GM18511 (cell line): Measurements from ENCODE around the gene HDLBP.
"Not testable (repeated sequence)": the region's sequence is repeated elsewhere in the genome, so short reads cannot be mapped to it uniquely, and the experiment has no call there.

Experiments used
- ATAC-seq: cut with Tn5 transposase; IDR thresholded peaks from one replicate; pipeline ENCODE4 v1.9.1; 2021; ENCODE audit warnings: mild to moderate bottlenecking, moderate library complexity; ENCODE audit not compliant: unreplicated experiment

Gene HDLBP

GRCh38 chr2:241308832-241309500 lies 6.5 kb downstream of the HDLBP start:
- no peak for ATAC-seq

GRCh38 chr2:241308267-241308666 lies 7.2 kb downstream of the HDLBP start:
- ATAC-seq = no peak

GRCh38 chr2:241307055-241307454 lies 8.4 kb downstream of the HDLBP start:
- ATAC-seq = no peak

GRCh38 chr2:241304039-241304670 lies 11.3 kb downstream of the HDLBP start:
- no peak for ATAC-seq

- ATAC-seq = no peak
Measured at GRCh38 chr2:241302759-241303651, 12.5 kb downstream of the HDLBP start.

DNA sequence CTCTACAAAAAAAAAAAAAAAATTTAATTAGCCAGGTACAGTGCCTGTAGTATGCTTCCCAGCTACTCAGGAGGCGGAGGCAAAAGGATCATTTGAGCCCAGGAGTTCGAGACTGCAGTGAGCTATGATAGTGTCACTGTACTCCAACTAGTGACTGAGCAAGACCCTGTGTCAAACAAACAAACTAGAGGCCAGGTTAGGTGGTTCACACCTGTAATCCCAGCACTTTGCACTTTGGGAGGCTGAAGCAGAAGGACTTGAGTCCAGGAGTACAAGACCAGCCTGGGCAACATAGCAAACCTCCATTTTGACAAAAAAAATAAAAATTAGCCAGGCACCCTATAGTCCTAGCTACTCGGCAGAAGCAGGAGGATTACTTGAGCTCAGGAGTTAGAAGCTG lies 13.4 kb downstream of the HDLBP start:
- no peak for ATAC-seq

GRCh38 chr2:241300000-241300399 lies 15.5 kb downstream of the HDLBP start:
- ATAC-seq = no peak

DNA sequence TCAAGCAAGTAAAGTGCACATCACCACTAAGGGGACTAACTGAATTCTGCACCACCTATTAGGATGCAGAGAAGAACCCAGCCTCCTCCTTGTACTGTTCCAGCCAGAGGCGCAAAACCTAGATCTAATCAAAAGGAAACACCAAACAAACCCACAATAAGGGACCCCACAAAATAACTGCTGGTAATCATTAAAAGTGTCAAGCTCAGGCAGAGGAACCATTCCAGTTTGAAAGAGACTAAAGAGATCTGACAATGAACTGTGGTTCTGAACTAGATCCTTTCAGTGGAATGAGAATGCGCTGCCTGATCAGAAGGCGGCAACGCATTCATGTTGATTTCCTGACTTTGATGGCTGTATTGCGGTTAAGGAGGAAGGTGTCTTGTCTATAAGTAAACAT lies 16.8 kb downstream of the HDLBP start:
- no peak for ATAC-seq

DNA sequence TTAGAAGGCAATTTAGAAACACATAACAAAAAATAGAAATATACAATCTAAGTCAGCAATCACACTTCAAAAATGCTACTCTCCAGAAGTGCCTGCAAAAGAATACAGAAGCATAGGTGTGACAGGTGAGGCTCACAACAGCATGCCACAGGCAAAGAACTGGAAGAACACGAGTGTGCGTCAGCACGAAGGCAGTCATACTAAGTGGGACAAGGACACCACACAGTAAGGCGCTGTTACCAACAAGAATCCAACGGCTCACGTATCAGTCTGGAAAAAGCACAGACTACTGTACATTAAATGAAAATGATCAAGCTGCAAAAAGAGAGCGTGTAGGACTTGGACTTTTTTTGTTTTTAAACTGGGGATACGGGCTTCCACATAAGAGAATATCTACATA lies 18.7 kb downstream of the HDLBP start:
- ATAC-seq = no peak

DNA sequence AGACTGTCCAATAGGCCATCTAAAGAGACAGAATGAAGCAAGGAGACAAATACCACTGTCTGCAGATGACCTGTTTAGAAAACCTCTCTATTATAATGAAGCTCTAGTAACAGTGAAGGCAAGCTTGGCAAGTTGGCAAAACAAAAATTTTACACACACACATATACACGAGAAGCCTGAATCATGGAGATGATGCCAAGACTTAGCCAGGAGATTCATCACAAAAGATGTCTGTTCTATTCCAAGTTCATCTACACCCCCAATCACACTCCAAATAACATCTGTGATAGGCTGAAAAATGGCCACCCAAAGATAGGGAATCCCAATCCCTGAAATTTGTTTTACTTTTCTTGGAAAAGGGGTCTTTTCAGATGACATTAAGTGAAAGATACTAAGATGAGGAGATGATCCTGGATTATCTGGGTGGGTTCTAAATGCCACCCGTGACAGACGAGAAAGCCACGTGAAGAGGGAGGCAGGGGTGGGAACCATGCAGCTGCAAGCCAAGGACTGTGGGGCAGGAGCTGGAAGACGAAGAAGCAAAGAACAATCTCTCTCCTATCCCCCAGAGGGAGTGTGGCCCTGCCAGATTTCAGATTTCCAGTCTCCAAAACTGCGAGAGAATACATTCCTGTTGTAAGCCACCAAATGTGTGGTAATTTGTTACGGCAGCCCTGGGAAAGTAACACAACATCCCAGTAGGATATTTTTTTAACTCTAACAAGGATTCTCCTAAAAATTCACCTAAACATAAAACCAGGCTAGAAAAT lies 20.0 kb downstream of the HDLBP start:
- no peak for ATAC-seq

- ATAC-seq = not testable (repeated sequence)
Measured at GRCh38 chr2:241293378-241293797, 22.1 kb downstream of the HDLBP start.

DNA sequence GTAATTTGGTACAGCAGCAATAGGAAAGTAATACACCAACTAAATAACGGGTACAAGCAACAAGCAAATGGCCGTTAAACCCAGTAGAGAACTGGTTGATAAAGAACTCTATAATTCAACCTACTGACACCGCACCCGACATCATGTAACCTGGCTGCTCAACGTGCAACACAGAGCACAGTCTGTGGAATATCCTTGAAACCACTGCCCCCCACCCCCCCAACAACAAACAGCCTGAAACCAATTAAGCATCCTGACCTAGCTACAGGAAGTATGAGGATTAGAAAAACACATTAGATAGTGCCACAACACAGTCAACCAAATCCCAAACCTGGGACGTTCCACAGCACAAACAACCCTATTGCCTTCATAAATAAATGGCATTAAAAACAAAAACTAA lies 23.5 kb downstream of the HDLBP start:
- no peak for ATAC-seq

DNA sequence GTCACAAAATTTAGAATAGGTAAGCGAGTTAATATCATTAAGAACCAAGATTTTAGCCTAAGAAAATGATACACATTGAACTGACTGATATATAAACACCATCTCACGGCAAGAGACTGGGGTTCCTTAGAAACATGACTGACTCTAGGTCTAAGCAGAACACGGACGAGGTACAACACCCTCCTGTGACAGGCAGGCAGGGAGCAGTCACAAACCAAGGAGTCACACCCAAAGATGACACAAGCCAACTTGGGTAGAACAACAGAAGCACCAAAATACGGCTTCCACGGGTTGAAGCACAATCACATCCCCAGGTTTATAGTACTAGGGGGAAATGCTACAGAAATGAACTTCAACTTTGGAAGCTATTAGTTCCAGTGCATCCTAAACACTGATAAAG lies 24.3 kb downstream of the HDLBP start:
- no peak for ATAC-seq

DNA sequence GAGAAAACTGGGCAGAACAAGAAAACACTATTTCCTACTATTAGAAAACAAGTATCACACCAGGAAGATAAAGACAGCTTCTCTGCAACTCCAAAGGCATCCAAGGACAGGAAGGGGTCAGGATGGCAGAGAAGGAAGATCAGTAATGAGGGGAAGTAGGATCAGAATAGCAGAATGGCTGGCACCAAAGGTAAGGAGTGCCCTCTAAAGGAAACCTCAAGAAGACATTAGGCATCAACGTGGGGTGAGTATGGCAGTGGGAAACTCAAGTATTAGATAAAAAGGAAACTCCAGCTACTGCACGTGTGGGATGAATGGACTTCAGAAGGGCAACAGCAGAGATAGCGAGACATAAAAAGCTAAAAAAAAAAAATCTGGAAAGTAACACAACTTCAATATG lies 25.9 kb downstream of the HDLBP start:
- no peak for ATAC-seq

DNA sequence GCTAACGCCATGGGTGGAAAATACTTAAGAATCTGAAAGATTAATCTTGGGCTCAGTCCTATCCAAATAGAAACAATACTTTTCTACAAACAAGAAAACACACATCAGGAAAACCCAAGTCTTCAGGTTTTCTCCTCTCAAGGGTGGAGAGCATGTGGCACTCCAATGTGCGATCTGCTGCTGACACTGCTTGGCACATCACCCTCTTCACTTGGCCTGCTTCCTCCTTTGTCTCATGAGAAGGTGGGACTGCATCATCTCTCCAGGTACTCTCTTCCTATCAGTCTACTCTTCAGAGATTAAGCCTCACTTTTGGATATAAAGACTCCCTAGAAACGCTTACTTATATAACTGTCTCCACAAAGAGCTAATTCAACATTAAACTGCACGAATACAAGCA lies 26.4 kb downstream of the HDLBP start:
- no peak for ATAC-seq

DNA sequence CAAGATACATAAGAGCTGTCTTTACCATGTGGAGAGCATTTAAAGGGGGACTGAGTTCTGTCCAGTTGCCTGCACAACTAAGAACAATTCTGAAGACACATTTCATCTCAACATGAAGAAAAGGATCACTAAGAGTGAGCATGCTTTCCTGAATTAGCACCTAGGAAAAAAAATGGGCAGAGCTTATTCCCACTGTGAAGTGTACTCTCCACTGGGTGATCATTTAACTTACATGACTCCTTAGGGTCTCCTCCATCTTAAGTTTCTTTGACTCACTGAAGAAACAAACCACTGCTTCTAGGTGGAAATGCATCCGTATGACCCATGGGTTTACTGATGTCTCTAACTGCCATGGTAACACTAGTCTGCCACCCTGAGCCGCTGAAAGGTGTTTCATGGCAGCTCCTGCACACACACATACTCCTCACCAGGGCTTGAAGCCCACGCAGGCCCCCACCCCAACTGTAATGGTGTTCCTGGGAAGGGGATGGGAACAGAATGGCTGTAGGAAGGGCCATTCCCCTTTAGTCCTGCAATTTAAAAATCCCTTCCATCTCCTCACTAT lies 27.1 kb downstream of the HDLBP start:
- no peak for ATAC-seq

DNA sequence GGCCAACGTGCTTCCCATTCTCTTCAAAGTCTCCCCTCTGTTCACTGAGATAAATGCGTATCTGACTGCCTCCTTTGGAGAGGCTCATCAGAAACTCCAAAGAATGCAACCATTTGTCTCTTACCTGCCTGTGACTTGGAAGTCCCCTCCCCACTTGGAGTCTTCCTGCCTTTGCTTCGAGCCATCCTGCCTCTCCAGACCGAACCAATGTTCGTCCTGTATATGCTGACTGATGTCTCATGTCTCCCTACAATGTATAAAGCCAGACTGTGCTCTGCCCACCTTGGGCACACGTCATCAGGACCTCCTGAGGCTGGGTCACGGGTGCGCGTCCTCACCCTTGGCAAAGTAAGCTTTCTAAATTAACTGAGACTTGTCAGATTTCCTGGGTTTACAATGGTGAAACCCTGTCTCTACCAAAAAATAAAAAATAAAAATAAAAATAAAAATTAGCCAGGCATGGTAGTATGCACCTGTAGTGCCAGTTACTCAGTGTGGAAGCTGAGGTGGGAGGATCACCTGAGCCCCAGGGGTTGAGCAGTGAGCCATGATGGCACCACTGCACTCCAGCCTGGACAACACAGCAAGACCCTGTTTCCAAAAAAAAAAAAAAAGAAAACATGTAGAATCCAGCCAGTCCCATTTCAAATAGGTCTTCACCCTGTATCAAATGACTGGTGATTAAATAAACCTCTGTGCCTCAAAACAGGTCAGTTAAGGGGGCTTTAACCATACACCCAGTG lies 29.0 kb downstream of the HDLBP start:
- ATAC-seq = no peak

- no peak for ATAC-seq
Measured at GRCh38 chr2:241285596-241285995, 29.9 kb downstream of the HDLBP start.

GRCh38 chr2:241282555-241282954 lies 32.9 kb downstream of the HDLBP start:
- ATAC-seq = no peak

GRCh38 chr2:241280291-241280690 lies 35.2 kb downstream of the HDLBP start:
- no peak for ATAC-seq
